GM19238 (cell line): ENCODE data around the gene ERCC8.

Source experiments
- DNase-seq: peaks from one replicate; pipeline ENCODE4 v3.0.0; 2011; ENCODE audit warnings: low spot score; ENCODE audit not compliant: insufficient read length

ERCC8 gene

GRCh38 chr5:60836131-60836530, 108.7 kb downstream of the ERCC8 start:
- no peak for DNase-seq

DNA sequence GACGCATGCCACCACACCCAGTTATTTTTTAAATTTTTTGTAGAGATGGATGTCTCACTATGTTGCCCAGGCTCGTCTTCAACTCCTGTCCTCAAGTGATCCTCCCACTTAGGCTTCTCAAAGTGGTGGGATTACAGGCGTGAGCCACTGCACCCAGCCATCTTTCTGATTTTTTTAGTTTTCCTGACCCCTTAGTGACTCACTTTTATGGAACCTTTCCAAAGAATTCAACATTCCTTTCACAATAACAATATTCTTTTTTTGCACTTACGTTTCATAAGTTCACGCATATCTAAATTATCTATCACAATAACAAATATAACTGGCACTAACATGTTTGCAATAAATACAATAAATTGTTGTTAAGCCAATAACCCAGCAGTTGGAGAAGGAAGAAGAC, 109.3 kb downstream of the ERCC8 start:
- no peak for DNase-seq

- DNase-seq = no peak
Measured at GRCh38 chr5:60833520-60833919, 111.3 kb downstream of the ERCC8 start.

GRCh38 chr5:60830581-60831127, 114.2 kb downstream of the ERCC8 start:
- DNase-seq = no peak

GRCh38 chr5:60829490-60830266, 115.2 kb downstream of the ERCC8 start:
- DNase-seq = no peak

GRCh38 chr5:60827201-60827600, 117.7 kb downstream of the ERCC8 start:
- no peak for DNase-seq

DNA sequence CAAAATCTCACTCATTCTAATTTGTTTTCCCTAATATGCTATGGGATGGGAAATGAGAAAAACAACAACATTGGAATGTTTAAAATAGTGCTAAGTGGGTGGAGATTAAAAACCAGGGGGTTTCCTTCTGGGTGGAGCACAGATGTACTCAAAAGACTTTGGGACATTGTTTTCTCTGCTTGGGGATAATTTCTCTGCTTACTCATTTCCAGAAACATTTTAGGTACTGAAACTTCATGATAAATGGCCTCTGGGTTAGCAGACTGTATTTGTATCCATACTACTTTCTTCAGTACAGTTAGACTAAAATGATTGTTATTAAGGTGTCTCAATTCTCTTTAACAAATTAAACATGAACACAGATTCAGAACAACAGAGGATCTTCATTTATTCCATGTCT, 118.2 kb downstream of the ERCC8 start:
- DNase-seq = peak; percentile 24
